ENCODE data around the gene FZD4.
"Not testable (repeated sequence)": the region's sequence is repeated elsewhere in the genome, so short reads cannot be mapped to it uniquely, and the experiment has no call there.

The FZD4 gene

DNA sequence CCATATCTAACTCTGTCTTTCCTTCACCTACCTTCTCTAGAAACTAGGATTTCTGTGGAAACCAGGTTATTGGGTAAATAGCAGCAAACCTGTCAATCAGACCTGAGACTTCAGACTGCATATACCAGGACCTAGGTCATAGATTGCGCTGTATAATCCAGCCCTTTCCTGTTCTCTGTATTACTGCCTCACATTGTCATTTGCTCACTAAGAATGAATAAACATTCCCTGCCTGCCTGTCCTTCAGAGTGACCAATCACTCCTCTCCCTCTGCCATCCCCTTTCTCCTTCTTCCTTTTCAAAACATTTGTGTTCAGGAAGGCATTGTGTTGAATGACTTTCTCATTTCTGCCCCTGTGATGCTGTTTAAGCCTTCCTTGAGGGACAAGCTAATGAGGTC is 14.1 kb upstream of the FZD4 start:
- no peak for DNase-seq

DNA sequence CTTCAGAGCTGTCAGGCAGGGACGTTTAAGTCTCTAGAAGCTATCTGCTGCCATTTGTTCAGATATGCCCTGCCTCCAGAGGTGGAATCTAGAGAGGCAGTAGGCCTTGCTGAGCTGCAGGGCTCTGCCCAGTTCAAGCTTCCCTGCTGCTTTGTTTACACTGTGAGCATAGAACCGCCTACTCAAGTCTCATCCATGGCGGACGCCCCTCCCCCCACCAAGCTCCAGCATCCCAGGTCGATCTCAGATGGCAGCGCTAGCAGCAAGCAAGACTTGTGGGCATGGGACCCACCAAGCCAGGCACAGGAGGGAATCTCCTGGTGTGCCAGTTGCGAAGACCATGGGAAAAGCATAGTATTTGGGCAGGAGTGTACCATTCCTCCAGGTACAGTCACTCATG is 12.4 kb upstream of the FZD4 start:
- not testable (repeated sequence) for DNase-seq

DNA sequence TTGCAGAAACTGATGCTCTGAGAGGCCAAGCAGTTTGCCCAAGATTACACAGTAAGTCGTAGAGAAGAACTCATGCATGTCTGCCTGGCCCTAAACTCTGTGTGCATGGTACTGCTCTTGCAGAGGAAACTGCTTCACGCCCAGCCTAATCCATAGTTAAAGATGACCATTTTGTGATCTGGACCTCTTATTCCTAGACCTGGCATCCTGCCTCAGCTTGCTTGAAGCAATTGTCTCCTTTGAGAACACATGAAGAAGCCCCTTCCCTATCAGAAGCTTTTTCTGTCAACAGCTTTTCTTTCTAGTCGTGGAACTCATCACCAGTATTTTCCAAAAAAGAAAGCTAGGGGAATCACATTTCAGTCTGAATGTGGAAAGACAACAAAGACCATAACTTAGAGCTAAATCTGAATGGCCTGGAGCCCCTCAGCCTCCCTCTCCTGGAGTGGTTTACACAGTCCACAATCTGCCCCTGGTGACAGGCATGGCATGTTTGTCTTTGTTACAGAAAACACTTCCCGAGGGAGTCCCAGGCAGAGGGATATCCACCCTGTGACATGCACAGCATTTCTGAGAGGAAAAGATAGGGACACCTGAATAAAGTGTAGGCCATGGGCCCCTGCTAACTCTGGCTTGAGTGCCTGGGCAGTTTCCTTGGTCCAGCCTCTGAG is 2.9 kb upstream of the FZD4 start:
- no peak for DNase-seq

DNA sequence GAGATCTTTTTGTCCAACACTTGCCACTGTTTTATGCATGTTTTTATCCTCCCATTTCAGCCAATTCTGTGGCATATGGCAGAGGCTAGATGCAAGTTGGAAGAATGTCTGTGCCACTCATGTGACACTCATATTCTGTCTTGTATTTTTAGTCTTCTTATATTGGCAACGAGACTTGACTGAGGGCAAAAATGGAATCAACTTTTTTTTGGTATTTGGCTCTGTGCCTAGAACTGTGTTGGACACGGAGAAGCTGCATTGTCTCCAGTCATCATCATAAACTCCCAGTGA is 1.7 kb upstream of the FZD4 start:
- DNase-seq = no peak

DNA sequence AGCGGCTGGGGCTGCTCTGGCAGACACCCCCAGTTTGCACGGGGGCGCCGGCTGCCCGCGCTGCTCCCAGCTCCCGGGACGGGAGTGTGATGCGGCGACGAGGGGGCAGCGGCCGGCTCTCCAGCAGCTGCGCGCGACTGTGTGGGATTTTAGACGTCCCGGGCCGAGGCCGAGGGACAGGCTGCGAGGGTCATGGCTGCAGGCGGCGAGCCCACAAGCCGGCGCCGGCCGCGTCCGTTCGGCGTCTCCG is 159 bp downstream of the FZD4 start:
- no peak for DNase-seq

DNA sequence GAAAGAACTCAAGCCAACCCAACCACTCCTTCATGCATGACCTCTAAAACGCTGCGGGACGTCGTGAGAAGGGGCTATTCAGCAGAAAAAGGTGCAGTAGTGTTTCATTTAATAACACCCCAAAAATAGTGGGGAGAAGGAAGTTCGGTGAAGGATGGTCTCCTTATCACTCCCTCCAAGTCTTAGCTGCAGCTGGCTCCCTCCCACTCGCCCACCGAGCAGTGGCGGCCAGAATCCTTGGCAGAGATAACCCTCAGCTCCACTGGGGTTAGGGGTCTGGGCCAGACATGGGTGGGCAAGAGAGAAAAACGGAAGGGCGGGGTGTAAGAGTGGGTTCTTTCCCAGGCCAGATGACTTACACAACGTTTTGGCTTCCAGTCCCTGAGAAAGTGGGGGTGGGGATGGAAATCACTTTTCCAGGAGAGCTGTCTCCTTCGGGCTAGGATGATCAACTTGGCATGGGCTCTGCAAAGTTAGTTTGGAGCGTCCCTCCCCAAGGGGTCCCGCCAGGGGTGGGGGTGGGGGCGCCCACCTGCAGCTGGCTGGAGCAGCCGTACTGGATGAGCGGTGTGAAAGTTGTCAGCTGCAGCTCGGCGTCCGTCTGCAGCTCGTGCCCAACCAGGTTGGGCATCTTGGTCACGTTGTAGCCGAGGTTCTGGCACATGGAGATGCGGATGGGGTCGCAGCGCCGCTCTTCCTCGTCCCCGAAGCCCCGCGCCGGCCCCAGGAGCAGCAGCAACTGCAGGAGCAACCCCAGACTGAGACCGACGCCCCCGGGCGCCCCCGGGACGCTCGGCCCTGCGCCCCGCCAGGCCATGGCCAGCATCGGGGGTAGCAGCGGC is 705 bp downstream of the FZD4 start:
- no peak for DNase-seq

DNA sequence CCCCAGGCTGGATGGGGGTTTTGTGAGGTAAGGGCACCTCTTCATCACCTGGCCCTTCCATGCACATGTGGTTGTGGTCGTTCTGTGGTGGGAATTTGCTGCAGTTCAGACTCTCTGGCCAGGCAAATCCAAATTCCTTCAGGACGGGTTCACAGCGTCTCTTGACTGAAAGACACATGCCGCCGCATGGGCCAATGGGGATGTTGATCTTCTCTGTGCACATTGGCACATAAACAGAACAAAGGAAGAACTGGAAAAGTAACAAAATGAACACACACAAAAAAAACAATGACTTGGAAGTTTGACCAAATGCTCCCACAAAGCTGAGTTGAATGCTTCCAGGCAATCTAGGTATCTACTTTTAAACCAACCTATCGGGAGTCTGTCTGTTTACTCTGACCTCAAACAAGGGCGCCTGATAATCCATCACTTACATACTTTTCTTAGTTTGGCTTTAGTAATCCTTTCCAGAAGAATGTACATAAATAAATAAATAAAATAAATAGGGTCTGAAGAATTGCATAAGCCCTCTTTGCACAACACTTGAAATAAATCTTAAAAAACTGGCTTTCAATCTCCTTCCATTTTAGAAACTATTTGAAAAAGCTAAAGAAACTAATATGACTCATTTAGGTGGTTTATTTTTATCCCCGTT is 2.8 kb downstream of the FZD4 start:
- DNase-seq = no peak

DNA sequence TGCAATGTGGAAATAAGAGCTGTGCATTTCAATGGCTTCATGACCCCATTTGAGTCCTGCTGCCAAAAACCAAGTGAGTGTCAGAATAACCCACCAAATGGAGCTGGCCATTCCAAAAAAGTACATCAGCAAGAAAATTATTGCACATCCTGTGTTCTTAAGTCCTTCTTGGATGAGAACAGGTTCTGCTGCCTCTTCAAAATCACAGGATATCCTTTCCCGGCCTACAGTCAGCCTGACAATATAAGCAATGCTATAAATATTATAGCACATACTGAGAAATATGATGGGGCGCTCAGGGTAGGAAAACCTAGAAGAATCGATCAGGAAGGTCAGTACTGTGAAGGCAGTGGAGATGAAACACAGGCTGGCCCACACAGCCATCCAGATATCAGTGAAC is 3.5 kb downstream of the FZD4 start:
- no peak for DNase-seq

DNA sequence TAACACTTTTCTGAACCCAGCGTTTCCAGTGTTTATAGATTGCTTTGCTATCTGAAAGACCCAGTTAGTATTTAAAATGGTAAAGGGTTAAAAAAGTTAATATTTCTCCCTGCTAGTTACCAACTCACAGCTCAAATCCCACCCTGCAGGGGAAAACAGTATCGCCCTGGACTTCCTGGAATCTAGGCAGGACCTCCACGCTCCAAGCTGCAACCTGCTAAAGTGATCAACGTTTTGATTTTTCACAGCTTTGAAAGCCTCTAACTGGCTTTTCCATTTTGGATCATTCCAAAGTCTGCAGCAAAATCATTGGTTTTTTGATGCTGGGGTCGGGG is 4.6 kb downstream of the FZD4 start:
- no peak for DNase-seq

DNA sequence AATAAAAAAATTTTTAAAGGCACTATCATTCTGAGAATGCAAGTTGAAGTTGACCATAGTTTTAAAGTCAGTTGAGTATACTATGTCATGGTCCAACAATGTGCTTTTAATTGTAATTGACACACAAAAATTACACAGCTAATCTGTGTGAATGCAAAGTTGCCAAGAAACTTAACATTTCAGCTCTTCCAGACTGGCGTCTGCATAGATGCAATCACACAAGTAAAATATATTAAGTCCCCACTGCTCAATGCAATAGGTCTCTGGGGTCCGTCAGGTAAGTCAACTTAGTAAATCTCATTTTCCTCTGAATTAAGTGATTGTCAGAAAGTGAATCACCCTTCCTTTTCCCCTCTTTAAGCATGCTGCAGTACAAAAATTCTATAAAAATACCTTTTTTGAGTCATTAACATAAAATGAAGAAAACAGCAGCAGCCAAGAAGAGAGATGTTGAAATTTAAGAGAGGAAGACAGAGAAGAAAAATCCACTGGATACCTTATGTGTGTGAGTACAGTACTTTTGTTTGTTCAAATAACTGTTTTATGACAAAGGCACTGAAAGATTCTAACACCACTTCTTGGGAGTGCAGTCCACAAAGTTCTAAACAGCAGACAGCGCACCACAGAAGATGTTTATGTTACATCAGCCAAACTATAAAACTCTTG is 5.1 kb downstream of the FZD4 start:
- DNase-seq = no peak

DNA sequence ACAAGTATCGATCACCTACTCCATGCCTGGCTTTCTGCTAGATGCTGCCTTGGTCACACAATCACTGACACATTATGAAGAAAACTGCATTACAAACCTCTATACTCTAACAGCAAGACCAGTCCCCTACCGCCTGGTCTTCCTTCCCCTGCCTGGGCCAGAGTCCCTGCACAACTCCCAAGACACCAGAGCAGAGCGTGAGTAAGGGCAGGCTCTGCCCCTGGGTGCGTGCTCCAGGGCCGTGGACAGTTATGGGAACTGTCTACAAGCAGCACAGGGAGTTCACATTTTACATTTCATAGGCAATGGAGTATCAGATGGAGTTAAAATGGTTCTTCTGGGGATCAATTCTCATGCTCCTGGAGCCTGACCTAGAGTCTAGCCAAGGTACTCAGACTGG is 6.5 kb downstream of the FZD4 start:
- DNase-seq = no peak

DNA sequence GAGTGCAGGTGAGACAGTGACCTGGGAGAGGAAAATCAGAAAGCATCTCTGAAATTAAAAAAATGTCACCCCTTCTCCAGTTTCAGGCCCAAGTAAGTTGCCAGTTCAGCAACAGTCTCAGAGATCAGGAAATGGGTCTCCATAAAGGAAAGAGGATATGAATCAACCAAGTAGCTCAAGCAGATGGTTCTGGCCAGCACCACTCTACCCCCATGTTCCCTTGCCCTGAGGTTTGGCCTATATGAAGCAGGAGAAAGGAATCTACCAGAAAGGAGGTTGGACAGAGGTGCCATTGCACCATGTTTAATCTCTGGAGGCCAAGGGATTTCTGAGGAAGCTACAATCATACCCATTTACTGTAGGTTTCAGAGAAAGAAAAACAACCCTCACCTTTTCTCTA is 7.7 kb downstream of the FZD4 start:
- DNase-seq = no peak

DNA sequence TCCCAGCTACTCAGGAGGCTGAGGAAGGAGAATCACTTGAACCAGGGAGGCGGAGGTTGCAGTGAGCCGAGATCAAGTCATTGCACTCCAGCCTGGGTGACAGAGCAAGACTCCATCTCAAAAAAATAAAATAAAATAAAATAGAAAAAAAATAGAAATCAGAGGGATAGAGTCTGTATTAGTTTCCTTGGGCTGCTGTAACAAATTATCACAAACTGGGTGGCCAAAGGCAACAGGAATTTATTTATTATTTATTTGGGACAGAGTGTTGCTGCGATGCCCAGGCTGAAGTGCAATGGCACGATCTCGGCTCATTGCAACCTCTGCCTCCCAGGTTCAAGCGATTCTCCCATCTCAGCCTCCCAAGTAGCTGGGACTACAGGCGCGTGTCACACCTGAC is 11.7 kb downstream of the FZD4 start:
- DNase-seq = not testable (repeated sequence)

DNA sequence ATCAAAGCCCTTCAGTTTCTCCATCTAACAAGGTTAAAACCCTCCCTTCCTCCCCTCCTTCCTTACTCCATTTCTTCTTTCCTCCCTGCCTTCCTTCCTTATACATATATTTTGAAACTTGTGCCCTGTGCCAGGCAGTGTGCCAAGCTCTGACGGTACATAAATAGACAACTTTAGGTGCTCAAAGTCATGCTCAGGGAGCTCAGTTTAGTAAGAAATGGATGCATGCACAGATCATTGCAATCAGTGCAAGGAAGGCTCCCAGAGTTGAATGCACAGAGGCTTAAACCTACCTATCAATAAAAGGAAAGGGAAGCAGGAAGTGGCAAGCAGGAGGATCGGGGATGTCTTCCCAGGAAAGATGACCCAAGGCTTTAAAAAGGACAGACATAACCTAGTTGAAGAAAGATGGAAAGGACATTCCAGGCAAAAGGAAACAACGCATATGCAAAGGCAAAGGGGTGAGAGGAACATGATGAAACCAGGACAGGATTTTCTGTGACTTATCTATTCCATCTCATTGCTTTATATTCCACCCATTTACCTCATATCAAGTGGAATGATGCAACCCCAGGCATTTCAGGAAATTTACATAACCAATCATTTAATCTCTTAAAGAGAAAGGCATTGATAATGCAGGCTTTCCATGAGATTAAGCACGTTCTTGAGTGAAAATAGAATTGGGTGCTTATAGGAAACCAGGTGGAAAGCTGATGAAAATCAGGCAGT is 13.2 kb downstream of the FZD4 start:
- no peak for DNase-seq

DNA sequence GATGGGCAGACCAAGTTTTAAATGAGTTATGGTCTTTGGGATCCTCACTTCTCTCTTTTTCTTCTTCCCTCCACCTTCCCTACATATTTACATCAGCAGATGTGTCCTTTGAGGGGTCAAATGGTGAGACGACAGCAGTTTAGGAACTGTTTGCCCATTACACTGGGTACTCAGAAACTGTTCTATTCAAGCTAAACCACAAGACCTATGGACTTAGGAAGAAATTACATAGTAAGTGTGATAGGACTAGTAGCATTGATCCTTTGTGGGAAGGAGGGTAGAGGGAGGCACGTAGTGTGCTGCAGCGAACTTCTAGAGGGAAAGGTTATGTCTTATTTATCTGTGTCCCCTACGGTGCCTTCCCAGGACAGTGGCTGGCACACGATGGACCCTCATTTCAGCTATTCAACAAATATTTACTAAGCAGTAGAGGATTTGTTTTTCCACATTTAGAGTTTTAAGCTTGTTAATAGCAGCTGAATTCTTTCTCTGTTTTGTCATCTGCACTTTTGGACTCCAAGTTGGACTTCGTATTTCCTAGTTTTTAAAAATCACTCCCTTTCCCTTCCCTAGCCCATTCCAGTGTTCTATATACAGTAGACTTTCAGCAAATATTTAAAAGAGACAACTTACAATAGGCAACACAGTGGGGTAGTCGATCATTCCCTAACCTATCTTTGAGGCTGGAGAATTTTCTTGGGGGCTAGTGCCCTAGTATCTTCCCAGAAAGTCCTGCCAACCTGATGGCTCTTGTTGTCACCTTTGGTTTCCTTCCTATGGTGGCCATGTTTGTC is 13.9 kb downstream of the FZD4 start:
- no peak for DNase-seq

DNA sequence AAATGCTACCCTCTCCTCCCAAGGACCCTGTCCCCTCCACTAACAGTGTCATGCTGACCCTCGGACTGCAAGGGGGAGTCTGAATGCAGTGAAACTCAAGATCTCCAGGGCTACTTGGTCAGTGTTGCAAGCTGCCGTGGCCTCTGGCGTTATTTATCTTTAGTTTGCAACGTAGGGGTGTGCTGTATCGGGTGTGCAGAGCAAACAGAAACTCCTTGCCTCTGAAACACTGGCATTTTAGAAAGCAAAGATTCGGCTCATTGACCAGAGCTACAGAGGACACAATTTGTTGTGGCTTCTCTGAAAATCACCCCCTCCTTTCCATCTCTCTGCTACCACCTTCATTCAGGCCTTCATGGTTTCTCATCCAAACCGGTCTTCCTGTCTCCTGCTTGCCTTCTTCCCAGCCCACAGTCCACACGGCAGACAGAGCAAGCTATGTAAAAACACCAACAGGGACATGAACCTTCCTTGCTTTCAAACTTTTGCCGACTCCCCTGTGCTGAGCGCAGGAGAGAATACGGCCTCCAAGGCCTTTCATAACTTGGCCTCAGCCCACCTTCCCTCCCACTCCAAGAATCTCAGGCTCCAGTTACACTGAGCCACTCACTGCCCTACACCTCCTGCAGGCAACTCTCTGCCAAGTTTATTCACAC is 14.9 kb downstream of the FZD4 start:
- DNase-seq = no peak

DNA sequence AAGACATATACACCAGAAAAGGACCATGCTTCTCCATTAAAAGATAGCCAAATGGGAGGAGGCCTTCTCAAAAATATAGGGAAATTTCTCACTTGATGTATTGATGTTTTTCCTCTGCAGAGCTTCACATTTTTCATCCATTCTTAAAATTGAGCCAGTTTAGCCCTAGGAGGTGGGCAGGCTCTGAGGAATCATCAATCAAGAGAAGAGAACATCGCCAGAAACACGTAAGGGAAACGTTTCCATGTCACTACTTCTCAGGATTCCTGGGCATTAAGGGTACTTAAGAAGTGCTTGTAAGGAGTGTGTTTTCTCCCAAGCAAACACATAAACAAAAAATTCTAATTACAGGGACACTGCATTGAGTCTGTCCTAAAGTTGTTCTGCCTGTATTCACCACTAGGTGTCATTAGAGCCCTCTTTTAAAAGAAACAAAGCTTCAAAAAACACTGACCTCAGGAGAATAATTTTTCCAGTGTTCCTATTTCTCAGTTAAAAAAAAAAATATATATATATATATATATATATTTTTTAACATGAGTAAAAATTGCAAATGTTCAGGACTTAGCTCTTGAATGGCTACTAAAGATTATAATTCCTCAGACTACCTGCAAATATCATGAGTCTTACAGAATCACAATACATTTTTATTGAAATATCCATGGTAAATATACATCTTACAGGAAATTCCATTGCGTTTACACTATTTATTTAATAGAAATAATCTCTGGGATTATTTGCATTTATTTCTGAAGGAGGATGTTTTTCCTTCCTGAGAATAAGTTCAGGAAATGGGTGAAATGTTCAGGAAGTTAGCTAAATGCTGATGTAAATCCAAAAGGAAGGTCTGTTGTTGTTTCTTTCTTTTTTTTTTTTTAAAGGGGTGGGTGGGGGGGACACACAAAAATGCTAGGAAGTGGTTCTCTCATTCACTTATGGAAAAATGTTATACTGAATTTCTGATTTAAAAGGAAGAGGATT is 16.0 kb downstream of the FZD4 start:
- no peak for DNase-seq

DNA sequence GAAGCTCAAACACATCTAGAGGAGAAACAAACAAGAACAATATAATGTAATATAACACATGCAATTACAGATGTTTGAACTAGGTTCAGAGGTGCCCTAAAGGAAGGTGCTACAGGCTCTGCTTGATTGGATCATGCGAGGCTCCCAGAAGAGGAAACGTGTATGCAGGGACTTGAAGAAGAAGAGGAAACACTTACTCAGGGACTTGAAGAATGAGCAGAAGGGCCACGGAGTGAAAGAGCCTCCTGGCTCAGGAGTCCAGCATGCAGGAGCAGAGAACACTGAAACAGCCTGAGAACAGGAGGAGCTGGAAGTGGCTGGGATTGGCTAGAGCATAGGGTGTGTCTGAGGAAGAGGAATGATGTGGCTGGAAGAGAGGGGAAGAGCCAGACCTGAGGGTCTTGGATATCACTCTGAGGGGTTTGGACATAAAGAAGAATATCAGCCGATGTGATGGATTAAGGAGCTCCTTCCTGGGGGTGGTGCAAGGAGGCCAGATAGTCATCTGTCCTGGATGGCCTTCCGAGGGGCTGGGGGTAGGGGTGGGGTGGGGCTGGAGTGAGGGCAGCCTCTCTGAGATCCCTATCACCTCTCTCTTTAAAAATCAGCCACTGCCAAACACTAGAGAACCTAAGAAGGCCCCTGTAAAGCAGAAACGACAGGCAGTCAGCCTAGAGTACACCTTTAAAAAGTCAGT is 16.8 kb downstream of the FZD4 start:
- no peak for DNase-seq

DNA sequence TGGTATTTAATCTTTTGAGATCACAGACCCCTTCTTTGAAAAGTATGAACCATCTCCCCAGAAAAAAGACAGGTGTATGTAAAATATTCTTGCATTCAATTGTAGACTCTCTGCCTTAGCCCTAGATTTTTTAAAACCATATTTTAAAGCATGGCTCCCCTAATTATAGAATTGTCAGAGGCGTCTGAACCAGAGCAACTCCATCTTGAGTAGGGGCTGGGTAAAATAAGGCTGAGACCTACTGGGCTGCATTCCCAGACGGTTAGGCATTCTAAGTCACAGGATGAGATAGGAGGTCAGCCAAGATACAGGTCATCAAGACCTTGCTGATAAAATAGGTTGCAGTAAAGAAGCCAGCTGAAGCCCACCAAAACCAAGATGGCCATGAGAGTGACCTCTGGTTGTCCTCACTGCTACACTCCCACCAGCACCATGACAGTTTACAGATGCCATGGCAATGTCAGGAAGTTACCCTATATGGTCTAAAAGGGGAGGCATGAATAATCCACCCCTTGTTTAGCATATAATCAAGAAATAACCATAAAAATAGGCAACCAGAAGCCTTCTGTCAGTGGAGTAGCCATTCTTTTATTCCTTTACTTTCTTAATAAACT is 17.9 kb downstream of the FZD4 start:
- DNase-seq = not testable (repeated sequence)

Measured in stimulated activated CD4-positive, alpha-beta T cell treated with anti-CD3 and anti-CD28 coated beads, Interleukin-2, amount 100 ng/mL, for 24 hours (primary cell).